Lower leg skin (tissue), 3 donors: ENCODE results near the gene ACTRT3.

Experiments used
- POLR2A ChIP-seq, 2 donors: fragments of 450-650 bp; IDR thresholded peaks; one replicate each; pipeline ENCODE4 v1.6.1; 2016 to 2017; ENCODE audit warnings: antibody characterized with exemption in 2 of 2, mild to moderate bottlenecking in 1 of 2, moderate library complexity in 1 of 2
- TF ChIP-seq, protein P1 (sequence below), 3 donors: fragments of 450-650 bp; IDR thresholded peaks; one replicate each; pipeline ENCODE4 v1.5.1; 2016; ENCODE audit warnings: antibody characterized with exemption in 3 of 3, mild to moderate bottlenecking in 3 of 3, moderate library complexity in 2 of 3

GRCh38 chr3:169804681-169805080 lies 35.3 kb upstream of the ACTRT3 start:
- TF ChIP-seq, protein P1, sequence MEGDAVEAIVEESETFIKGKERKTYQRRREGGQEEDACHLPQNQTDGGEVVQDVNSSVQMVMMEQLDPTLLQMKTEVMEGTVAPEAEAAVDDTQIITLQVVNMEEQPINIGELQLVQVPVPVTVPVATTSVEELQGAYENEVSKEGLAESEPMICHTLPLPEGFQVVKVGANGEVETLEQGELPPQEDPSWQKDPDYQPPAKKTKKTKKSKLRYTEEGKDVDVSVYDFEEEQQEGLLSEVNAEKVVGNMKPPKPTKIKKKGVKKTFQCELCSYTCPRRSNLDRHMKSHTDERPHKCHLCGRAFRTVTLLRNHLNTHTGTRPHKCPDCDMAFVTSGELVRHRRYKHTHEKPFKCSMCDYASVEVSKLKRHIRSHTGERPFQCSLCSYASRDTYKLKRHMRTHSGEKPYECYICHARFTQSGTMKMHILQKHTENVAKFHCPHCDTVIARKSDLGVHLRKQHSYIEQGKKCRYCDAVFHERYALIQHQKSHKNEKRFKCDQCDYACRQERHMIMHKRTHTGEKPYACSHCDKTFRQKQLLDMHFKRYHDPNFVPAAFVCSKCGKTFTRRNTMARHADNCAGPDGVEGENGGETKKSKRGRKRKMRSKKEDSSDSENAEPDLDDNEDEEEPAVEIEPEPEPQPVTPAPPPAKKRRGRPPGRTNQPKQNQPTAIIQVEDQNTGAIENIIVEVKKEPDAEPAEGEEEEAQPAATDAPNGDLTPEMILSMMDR (IDR thresholded peaks at IDR 0.05): no peak
- no peak for TF ChIP-seq POLR2A (IDR thresholded peaks at IDR 0.05)
